GM19455 (cell line): ENCODE data around the gene KLHL20.
A peak's percentile ranks its signal among the peaks of the same experiment; 100 is the strongest.
"Not testable (repeated sequence)": the region's sequence is repeated elsewhere in the genome, so short reads cannot be mapped to it uniquely, and the experiment has no call there.

Source experiments
- ATAC-seq: cut with Tn5 transposase; IDR thresholded peaks from one replicate; pipeline ENCODE4 v1.9.1; 2021; ENCODE audit not compliant: unreplicated experiment

Gene KLHL20

DNA sequence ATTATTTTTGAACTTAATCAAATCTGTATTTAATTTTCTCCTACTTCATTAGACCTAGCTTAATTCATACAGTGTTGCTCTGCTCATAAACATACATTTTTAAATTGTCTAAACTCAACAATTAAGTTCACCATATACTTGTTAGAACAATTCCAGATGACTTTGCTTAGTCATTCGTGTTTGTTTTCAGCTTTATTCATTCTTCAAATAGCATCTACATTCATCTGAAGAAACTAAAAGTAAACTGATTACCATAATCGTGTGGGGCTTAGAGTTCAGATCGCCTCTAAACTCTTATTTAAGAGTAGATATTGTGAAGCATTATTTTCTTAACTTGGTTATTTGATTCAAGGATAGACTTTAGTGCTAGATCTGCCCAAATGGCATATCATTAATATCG is 34.4 kb downstream of the KLHL20 start:
- ATAC-seq = no peak

- no peak for ATAC-seq
Observed at GRCh38 chr1:173753830-173754229, 39.0 kb downstream of the KLHL20 start.

DNA sequence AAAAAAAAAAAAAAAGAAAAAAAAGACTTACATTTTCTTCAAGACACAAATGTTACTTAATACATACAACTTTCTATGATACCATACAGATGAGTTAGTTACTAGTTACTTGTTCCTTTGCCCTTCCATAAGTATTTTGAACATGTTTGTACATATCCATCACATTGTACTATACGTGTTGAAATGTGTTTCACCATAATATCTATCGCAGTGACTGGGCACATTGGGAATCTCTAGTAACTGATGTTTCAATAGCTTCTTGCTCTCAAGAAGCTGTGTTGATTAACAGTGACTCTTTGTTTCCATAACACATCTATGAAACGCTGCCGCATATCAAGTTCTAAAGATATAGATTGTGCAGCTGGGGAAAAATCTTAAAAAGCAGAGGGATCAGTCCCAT is 42.9 kb downstream of the KLHL20 start:
- no peak for ATAC-seq

- ATAC-seq = no peak
Observed at GRCh38 chr1:173758110-173758509, 43.3 kb downstream of the KLHL20 start.

DNA sequence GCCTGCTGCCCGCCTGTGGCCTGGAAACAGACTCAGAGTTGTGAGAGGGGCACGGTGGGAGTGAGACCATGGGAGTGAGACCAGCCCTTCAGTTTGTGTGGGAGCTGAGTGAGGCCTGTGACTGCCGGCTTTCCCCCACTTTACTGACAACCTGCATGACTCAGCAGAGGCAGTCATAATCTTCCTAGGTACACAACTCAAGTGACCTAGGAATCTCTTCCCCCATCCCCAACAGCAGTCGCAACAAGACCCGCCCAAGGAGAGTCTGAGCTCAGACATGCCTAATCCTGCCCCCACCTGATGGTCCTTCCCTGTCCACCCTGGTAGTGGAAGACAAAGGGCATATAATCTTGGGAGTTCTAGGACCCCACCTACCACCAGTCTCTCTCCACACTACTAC is 44.2 kb downstream of the KLHL20 start:
- ATAC-seq = no peak

GRCh38 chr1:173764331-173764730 is 49.5 kb downstream of the KLHL20 start:
- ATAC-seq = not testable (repeated sequence)

DNA sequence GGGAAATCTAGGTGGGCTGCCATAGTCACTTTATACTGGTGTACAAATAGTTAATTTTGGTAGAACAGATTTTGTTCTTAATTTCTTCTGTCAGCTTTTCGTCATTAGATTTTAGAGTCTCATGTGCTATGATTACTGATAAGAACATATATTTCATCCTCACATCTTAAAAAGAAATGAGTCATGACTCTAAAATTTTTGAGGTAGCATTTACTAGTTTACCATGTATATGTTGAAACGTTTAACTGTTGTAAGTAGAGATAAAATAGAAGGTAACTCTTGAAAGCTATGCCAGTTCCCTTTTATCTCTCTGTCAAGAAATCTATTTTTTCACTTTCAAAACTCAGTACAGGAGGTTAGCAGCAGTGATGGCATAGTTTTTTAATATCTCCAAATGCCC is 53.4 kb downstream of the KLHL20 start:
- no peak for ATAC-seq

DNA sequence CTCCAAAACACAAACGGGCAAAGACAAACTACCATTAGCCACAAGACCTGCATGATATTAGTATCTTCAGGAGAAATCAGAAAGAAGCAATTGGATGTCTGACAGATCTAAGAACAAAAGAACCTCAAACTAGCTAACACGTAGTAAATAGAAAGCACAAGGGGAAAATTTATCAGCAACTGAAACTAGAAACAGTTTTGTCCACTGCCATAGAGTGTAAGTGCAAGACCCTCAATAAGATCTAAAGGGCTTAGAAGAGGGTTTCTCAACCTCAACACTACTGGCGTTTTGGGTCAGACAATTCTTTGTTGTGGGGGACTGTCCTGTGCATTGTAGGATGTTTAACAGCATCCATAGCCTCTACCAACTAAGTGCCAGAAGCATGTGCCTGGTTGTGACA is 54.0 kb downstream of the KLHL20 start:
- no peak for ATAC-seq

DNA sequence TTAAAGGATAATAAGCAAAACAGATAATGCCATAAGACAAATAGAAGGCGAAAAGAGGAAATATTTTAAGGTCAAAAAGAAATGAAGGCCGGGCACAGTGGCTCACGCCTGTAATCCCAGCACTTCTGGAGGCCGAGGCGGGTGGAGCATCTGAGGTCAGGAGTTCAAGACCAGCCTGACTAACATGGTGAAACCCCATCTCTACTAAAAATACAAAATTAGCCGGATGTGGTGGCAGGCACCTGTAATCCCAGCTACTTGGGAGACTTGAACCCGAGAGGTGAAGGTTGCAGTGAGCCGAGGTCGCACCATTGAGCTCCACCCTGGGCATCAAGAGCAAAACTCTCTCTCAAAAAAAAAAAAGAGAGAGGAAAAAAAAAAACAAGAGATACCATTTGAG is 55.5 kb downstream of the KLHL20 start:
- not testable (repeated sequence) for ATAC-seq

- ATAC-seq = no peak
Observed at GRCh38 chr1:173771560-173771959, 56.8 kb downstream of the KLHL20 start.

GRCh38 chr1:173775578-173776226 is 60.9 kb downstream of the KLHL20 start:
- no peak for ATAC-seq

DNA sequence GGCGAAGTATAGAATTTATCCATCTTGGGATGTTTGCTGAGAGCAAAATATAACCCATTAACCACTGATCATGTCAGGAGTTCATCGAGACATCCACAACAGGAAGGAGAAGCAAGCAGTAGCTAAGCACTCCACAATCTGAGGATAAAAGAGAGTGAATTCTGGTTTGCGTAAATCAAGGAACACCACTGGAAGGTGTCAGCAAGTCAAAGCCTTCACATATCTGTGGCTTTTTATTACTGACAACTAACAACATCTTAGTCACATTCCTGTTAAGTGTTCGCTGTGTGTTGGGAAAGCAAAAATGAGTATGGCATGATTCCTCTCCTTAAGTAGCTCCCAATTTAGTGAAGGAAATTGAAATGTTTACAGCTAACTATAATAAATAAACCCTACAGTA is 65.2 kb downstream of the KLHL20 start:
- no peak for ATAC-seq

DNA sequence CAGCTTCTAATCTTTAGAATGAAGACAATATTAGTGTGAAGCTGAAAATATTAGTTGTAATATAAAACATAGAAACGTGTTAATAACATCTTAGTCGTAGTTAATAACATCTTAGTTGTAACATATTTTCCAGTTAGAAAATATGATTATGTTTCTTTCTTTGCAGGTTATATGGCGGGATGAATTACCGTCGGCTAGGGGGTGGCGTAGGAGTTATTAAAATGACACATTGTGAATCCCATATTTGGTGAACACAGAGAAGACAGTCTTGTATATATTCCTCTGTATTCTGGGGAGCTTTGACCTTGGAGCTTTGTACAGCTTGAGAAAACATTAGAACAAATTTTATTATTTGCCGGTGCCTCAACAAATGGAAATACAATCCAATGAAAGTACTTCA is 70.2 kb downstream of the KLHL20 start:
- no peak for ATAC-seq

DNA sequence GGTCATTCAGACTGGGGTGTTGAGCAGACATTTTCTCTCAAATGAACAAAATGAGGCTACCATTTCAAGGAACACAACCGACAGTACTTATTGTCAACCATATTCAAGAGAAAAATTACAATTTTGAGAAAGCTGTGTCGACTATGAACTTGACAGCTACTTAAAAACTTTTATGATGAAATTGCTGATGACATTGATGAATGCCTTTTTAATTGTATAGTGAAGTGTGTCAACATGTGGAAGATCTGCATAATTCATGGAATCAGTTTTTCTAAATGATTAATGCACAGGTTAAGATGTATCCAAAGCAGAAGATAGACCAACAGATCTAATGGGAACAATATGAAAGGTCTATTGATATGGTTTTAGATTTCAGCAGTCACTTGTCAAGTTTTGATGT is 75.1 kb downstream of the KLHL20 start:
- ATAC-seq = no peak

GRCh38 chr1:173798078-173798477 is 83.3 kb downstream of the KLHL20 start:
- no peak for ATAC-seq

DNA sequence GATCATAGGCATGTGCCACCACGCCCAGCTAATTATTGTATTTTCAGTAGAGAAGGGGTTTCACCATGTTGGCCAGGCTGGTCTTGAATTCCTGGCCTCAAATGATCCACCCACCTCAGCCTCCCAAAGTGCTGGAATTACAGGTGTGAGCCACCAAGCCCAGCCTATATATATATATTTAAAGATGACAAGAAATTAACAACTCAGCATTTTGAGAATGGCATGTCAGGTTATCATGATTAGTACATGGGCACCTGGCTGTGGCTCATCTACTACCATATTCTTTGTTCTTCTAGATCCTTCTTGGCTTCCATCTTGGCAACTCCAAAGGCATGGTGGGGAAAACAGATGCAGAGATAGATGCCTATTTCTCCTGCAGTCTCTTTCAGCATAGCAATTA is 85.2 kb downstream of the KLHL20 start:
- not testable (repeated sequence) for ATAC-seq

DNA sequence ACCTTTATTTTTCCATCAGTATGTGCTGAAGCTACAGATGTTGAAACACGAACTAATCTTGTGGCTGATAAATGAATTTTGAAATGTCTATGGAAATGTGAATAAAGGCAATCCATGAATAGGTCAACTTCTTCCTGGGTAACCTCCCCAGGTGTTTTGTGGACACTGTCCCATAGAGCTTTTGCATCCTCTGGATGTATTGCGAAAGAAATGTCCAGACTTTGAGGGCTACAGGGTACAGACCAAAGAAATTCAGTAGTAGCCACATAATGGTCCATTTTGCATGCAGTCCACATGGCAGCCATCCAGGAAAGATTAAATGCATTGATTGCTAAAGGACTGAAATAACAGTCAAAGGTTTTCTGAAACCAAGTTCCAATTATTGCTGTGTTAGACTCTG is 88.2 kb downstream of the KLHL20 start:
- ATAC-seq = no peak

GRCh38 chr1:173813654-173814053 is 98.9 kb downstream of the KLHL20 start:
- not testable (repeated sequence) for ATAC-seq

DNA sequence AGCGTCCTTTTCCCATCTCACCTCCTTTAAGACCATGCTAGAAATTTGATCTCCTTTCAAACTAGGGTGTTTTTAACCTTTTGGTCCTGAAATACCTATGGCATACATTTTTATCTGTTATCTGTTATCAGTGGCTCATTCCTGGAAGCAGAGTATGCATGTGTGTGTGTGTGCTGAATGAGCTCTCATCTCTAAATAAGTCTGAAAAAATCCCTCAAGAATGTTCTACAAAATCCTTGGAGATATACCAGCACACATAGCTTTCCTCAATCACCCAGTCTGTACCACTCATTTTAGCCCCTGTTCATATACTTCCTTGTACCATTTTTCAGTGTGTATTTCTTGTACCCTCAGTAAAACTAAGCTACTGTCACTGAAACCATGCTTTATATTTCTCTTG is 103.7 kb downstream of the KLHL20 start:
- ATAC-seq = no peak

GRCh38 chr1:173821680-173822079 is 106.9 kb downstream of the KLHL20 start:
- no peak for ATAC-seq

DNA sequence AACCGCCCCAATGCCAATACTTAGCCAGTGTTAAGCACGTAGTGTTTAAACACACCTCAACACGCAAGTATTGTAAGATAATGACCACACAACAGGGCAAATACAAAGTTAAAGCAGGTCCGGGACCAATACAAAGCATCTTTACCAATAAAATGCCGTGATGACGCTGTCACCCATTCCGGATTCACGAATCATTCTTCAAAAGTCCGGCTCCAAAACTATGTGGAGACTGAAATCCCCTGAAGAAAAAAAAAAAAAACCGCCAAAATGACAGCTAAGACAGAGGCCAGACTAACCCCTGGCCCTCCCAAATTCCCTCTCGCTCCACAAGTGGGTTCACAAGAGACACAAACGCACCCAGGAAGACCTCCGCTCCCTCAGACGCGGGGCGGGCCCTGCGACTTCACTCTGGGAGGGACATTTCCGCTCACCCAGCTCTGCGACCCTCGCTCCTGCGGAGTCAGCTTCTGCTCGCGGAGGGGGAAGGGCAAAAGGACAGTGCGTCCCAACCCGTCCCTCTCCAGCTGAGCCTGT is 109.1 kb downstream of the KLHL20 start:
- ATAC-seq = peak; percentile 46

- ATAC-seq = peak; percentile 88
Observed at GRCh38 chr1:173824315-173825081, 109.7 kb downstream of the KLHL20 start, which contains the start of the genes CENPL and DARS2. CENPL (minus strand) TSS chr1:173824883; CDS start chr1:173811299, 13,584 bp downstream. DARS2 (plus strand) TSS chr1:173824673; CDS start chr1:173825230, 557 bp downstream.
